Caco-2 (cell line): ENCODE measurements around the gene SLC25A17. TPM values are rescaled to one million over a fixed set of nuclear protein-coding genes. Genes with fewer than 3 reads are reported as not detected.

Experiments
- BruUV-seq: library from RNA; stranded (reverse); fragments of 400-500 nt; replicated peaks from 2 replicates; lab custom pipeline; 2021; lab: Mats Ljungman, UMichigan
- CTCF ChIA-PET: fragments of 300-600 bp; sonication (Branson Sonifier 250); formaldehyde crosslinking; loops from one replicate; lab custom pipeline; 2022; ENCODE audit warnings: antibody characterized with exemption; lab: Charles Lee
- POLR2A ChIA-PET: fragments of 300-600 bp; sonication (Branson Sonifier 250); formaldehyde crosslinking; loops from one replicate; lab custom pipeline; 2022; ENCODE audit warnings: antibody characterized with exemption; lab: Charles Lee
- DNase-seq, 2 experiments: peaks; one replicate each; pipeline versions ENCODE4 v3.0.0 to v3.0.0-alpha.2; 2020 to 2022
- H3K27me3 ChIP-seq: replicated peaks from 2 replicates; pipeline ENCODE4 v1.6.0; 2011; ENCODE audit warnings: low read length; ENCODE audit not compliant: control insufficient read depth, insufficient read depth
- H3K36me3 ChIP-seq: 2 replicates; pipeline ENCODE4 v1.5.1; 2011; ENCODE audit warnings: low read length; ENCODE audit not compliant: control insufficient read depth, insufficient read depth
- H3K4me1 ChIP-seq: fragments of 250-450 bp; sonication (Bioruptor Pico); 2 replicates; pipeline ENCODE4 v1.5.1; 2020; ENCODE audit warnings: mild to moderate bottlenecking
- H3K4me3 ChIP-seq: 2 replicates; pipeline ENCODE4 v1.5.1; 2011; ENCODE audit warnings: low read depth, mild to moderate bottlenecking, control low read depth, low read length
- H3K9me3 ChIP-seq: fragments of 250-450 bp; sonication (Bioruptor Pico); 2 replicates; pipeline ENCODE4 v1.5.1; 2020; ENCODE audit warnings: mild to moderate bottlenecking, moderate library complexity
- H3K27ac Mint-ChIP-seq: one replicate; pipeline ENCODE4 v1.8.0; 2022; ENCODE audit warnings: mixed read lengths; ENCODE audit not compliant: unreplicated experiment
- H3K27me3 Mint-ChIP-seq: one replicate; pipeline ENCODE4 v1.8.0; 2022; ENCODE audit warnings: mixed read lengths; ENCODE audit not compliant: insufficient read depth, unreplicated experiment
- H3K36me3 Mint-ChIP-seq: one replicate; pipeline ENCODE4 v1.8.0; 2022; ENCODE audit warnings: mild to moderate bottlenecking, mixed read lengths; ENCODE audit not compliant: insufficient read depth, unreplicated experiment
- H3K4me1 Mint-ChIP-seq: one replicate; pipeline ENCODE4 v1.8.0; 2022; ENCODE audit warnings: low read depth, mixed read lengths; ENCODE audit not compliant: unreplicated experiment
- H3K4me3 Mint-ChIP-seq: one replicate; pipeline ENCODE4 v1.8.0; 2022; ENCODE audit warnings: mild to moderate bottlenecking, moderate library complexity, mixed read lengths; ENCODE audit not compliant: unreplicated experiment
- H3K9me3 Mint-ChIP-seq: one replicate; pipeline ENCODE4 v1.8.0; 2022; ENCODE audit warnings: mixed read lengths; ENCODE audit not compliant: unreplicated experiment
- intact Hi-C: fragments of 100-400 bp; cut with micrococcal nuclease; formaldehyde crosslinking; loops from one replicate; pipeline ENCODE4 v1.10.0; 2022; ENCODE audit not compliant: unreplicated experiment
- total RNA-seq: library from RNA; stranded (reverse); gene quantifications from 2 replicates; pipeline ENCODE4 v1.2.3, GENCODE V29; 2022
- TF ChIP-seq, protein P1 (sequence below), 2 experiments: fragments of 200-600 bp in 1 of 2; IDR thresholded peaks; 1 replicate in 1 of 2; 2 replicates in 1 of 2; pipeline versions ENCODE4 v1.5.1 to v1.8.0; 2011 to 2022; ENCODE audit warnings: antibody characterized with exemption in 1 of 2, control low read depth in 1 of 2, inconsistent platforms in 1 of 2, low read depth in 1 of 2, low read length in 1 of 2, mild to moderate bottlenecking in 1 of 2, moderate library complexity in 1 of 2; ENCODE audit not compliant: insufficient read depth in 1 of 2, severe bottlenecking in 1 of 2, unreplicated experiment in 1 of 2

SLC25A17 gene
- total RNA-seq, 1 experiment from 2014 or later: 23.1 TPM

DNA sequence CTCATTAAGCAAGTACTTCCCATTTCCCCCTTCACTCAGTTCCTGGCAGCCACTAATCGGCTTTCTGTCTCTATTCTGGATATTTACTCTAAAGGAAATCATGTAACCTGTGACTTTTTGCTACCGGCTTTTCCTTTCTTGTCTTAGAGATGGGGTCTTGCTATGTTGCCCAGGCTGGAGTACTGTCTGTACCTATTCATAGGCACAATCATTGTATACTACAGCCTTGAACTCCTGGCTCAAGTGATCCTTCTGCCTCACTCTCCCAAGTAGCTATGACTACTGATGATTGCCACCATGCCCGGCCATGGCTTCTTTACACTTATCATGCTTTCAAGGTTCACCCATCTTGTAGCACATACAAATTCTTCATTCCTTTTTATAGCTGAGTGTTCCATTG, 12.4 kb downstream of the SLC25A17 start:
- DNase-seq: no peak
- BruUV-seq: no TSS peak
- H3K27ac Mint-ChIP-seq: no peak overlapping the region
- peaks cover 9% of the 10 kb centered on the region for H3K36me3 Mint-ChIP-seq
- no peaks in the 10 kb centered on the region; the same call in none of the 2 replicates for H3K4me1 ChIP-seq
- H3K4me1 Mint-ChIP-seq: peaks cover 10% of the 10 kb centered on the region
- ChIA-PET CTCF (no interaction called here), POLR2A (no interaction called here)
- H3K27me3 Mint-ChIP-seq: no peaks in the 10 kb centered on the region
- TF ChIP-seq, protein P1, sequence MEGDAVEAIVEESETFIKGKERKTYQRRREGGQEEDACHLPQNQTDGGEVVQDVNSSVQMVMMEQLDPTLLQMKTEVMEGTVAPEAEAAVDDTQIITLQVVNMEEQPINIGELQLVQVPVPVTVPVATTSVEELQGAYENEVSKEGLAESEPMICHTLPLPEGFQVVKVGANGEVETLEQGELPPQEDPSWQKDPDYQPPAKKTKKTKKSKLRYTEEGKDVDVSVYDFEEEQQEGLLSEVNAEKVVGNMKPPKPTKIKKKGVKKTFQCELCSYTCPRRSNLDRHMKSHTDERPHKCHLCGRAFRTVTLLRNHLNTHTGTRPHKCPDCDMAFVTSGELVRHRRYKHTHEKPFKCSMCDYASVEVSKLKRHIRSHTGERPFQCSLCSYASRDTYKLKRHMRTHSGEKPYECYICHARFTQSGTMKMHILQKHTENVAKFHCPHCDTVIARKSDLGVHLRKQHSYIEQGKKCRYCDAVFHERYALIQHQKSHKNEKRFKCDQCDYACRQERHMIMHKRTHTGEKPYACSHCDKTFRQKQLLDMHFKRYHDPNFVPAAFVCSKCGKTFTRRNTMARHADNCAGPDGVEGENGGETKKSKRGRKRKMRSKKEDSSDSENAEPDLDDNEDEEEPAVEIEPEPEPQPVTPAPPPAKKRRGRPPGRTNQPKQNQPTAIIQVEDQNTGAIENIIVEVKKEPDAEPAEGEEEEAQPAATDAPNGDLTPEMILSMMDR (IDR thresholded peaks at IDR 0.05; ENCODE audit: insufficient read depth in 1 of 2, low read depth in 1 of 2, low read length in 1 of 2, severe bottlenecking in 1 of 2, unreplicated experiment in 1 of 2): no peak
- H3K9me3 Mint-ChIP-seq: no peaks in the 10 kb centered on the region
- H3K36me3 ChIP-seq: no peaks in the 10 kb centered on the region
- H3K4me3 Mint-ChIP-seq: no peak overlapping the region
- intact Hi-C loops: no loop called here
- H3K27me3 ChIP-seq: no peaks in the 10 kb centered on the region
- no peaks in the 10 kb centered on the region for H3K9me3 ChIP-seq
- no peak overlapping the region for H3K4me3 ChIP-seq

DNA sequence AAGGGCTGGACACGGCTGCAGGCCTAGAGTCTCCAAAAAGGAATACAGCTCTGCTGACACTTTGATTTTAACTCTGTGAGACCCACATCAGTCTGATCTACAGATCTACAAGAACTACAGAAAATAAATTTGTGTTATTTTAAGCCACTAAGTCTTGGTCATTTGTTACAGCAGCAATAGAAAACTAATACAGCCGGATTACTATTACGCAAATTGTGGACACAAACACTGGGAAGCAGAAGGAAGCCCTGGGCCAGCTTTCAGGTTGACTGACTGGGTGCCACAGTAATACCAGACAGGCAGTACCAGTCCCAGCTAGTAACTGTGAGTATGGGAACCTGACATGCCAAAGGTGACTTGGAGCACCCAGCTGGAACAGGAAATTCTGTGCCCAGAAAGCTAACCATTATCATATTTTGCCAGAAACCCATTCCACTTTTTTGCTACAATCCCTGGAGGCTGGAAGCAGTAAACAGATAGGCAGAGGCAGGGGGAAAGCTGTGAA, 13.4 kb downstream of the SLC25A17 start:
- peaks cover 1% of the 10 kb centered on the region for H3K36me3 Mint-ChIP-seq

DNA sequence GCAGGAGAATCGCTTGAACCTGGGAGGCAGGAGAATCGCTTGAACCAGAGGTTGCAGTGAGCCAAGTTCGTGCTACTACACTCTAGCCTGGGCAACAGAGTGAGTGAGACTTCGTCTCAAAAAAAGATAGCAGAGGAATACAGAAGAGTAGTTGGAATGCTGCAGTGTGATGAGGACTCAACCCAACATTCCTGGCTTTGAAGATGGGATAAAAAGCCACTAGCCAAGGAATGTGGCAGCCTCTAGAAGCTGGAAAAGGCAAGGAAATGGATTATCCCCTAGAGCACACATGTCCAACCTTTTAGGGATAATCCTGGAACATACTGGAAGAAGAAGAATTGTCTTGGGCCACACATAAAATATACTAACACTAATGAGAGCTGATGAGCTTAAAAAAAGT, 13.9 kb downstream of the SLC25A17 start:
- Mint-ChIP-seq H3K4me1 (peaks cover 10% of the 10 kb centered on the region), H3K4me3 (no peak overlapping the region), H3K9me3 (no peaks in the 10 kb centered on the region), H3K27ac (peak overlapping the region; percentile 55), H3K36me3 (no peaks in the 10 kb centered on the region), H3K27me3 (no peaks in the 10 kb centered on the region)
- TF ChIP-seq, protein P1 (IDR thresholded peaks at IDR 0.05; ENCODE audit: insufficient read depth in 1 of 2, low read depth in 1 of 2, low read length in 1 of 2, severe bottlenecking in 1 of 2, unreplicated experiment in 1 of 2): no peak
- Histone ChIP-seq H3K9me3 (no peaks in the 10 kb centered on the region), H3K36me3 (no peaks in the 10 kb centered on the region), H3K4me3 (no peak overlapping the region), H3K27me3 (no peaks in the 10 kb centered on the region), H3K4me1 (no peaks in the 10 kb centered on the region; the same call in none of the 2 replicates)
- BruUV-seq: no TSS peak
- ChIA-PET CTCF (no interaction called here), POLR2A (no interaction called here)
- intact Hi-C loops: no loop called here
- DNase-seq: no peak

More for the DNA sequence above, 13.4 kb downstream of the SLC25A17 start:
- CTCF ChIA-PET: no interaction called here
- no peaks in the 10 kb centered on the region for H3K27me3 Mint-ChIP-seq
- H3K9me3 Mint-ChIP-seq: no peaks in the 10 kb centered on the region
- no peaks in the 10 kb centered on the region for H3K9me3 ChIP-seq
- H3K27ac Mint-ChIP-seq: peak overlapping the region; percentile 55
- intact Hi-C loops: no loop called here
- H3K4me3 ChIP-seq: no peak overlapping the region
- TF ChIP-seq, protein P1 (IDR thresholded peaks at IDR 0.05; ENCODE audit: insufficient read depth in 1 of 2, low read depth in 1 of 2, low read length in 1 of 2, severe bottlenecking in 1 of 2, unreplicated experiment in 1 of 2): no peak
- no peak overlapping the region for H3K4me3 Mint-ChIP-seq
- H3K4me1 ChIP-seq: no peaks in the 10 kb centered on the region; the same call in none of the 2 replicates
- POLR2A ChIA-PET: no interaction called here
- DNase-seq: no peak
- peaks cover 10% of the 10 kb centered on the region for H3K4me1 Mint-ChIP-seq
- H3K27me3 ChIP-seq: no peaks in the 10 kb centered on the region
- H3K36me3 ChIP-seq: no peaks in the 10 kb centered on the region
- BruUV-seq: no TSS peak
